ENCODE results near the gene CYP46A1.

Gene CYP46A1

DNA sequence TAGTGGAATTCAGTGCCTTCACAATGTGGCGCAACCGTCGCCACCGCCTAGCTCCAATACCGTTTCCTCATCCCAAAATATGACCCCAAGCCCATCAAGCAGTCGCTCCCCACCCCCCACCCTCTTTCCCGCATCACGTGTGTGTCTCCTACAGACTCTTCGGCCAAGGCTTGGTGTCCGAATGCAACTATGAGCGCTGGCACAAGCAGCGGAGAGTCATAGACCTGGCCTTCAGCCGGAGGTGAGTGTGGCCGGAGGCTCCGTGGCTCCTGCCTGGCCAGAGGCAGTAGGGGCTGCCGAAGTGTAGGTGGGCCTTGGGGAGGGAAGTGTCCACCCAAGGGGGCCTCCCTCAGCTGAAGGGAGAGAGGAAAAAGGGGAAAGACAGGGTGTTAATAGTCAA is 15.8 kb downstream of the CYP46A1 start:
- ChIA-PET POLR2A (ENCODE audit: low non-redundant PET) (no interaction called here), CTCF (no interaction called here)
- H3K27ac ChIP-seq, result no peak overlapping the region
- TF ChIP-seq CTCF (conservative IDR thresholded peaks at IDR 0.05; ENCODE audit: low read depth), result no peak
- no peak for DNase-seq (ENCODE audit: low spot score)

DNA sequence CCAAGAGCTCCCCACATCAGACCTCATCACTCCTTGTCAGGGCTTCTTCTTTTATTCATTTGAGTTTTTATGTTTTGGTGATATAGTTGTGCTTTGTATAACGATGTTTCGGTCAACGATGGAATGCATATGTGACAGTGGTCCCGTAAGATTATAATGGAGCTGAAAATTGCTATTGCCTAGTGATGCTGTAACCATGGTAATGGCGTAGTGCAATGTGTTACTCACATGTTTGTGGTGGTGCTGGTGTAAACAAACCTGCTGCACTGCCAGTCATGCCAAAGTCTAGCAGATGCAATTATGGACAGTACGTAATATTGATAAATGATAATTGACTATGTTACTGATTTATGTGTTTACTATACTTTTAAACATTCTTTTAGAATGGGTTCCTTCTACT is 16.3 kb downstream of the CYP46A1 start:
- no peak overlapping the region for H3K27ac ChIP-seq
- CTCF ChIA-PET, result interaction anchor here (1.1 kb wide), 1 partner anchor 184 kb away, joined by 3 read pairs; no protein-coding TSS in a partner anchor
- DNase-seq (ENCODE audit: low spot score), result no peak
- POLR2A ChIA-PET (ENCODE audit: low non-redundant PET), result no interaction called here
- no peak for TF ChIP-seq CTCF (conservative IDR thresholded peaks at IDR 0.05; ENCODE audit: low read depth)

DNA sequence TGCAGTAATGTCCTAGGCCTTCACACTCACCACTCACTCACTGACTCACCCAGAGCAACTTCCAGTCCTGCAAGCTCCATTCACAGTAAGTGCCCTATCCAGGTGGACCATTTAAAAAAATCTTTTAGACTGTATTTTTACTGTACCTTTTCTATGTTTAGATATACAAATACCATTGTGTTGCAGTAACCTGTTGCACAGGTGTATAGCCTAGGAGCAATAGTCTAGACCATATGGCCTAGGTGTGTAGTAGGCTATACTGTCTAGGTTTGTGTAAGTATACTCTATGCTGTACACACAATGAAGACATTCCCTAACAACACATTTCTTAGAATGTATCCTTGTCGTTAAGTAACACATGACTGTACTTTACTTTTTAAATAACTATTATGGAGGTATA is 17.2 kb downstream of the CYP46A1 start:
- H3K27ac ChIP-seq, result no peak overlapping the region
- ChIA-PET POLR2A (ENCODE audit: low non-redundant PET) (no interaction called here), CTCF (interaction anchor here (0.7 to 1.1 kb wide), 3 partner anchors 13 to 183 kb away, joined by 3 read pairs; no protein-coding TSS in a partner anchor)
- no peak for TF ChIP-seq CTCF (conservative IDR thresholded peaks at IDR 0.05; ENCODE audit: low read depth)
- DNase-seq (ENCODE audit: low spot score), result no peak

DNA sequence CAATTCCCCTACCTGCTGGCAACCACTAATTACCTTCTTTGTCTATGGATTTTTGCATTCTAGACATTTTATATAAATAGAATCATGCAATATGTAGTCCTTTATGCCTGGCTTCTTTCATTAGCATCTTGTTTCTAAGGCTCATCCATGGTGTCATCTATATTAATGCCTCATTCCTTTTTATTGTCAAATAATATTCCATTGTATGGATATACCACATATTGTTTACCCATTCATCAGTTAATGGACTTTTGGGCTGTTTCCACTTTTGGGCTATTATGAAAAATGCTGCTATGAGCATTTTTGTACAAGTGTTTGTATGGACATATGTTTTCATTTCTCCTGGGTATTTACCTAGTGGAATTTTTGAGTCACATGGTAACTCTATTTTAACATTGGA is 18.0 kb downstream of the CYP46A1 start:
- DNase-seq (ENCODE audit: low spot score), result no peak
- ChIA-PET CTCF (interaction anchor here (1.0 kb wide), 1 partner anchor 14 kb away, joined by 3 read pairs; no protein-coding TSS in a partner anchor), POLR2A (ENCODE audit: low non-redundant PET) (no interaction called here)
- TF ChIP-seq CTCF (conservative IDR thresholded peaks at IDR 0.05; ENCODE audit: low read depth), result no peak
- H3K27ac ChIP-seq, result no peak overlapping the region

- ChIA-PET POLR2A (ENCODE audit: low non-redundant PET) (no interaction called here), CTCF (no interaction called here)
- TF ChIP-seq CTCF (conservative IDR thresholded peaks at IDR 0.05; ENCODE audit: low read depth), result no peak
- no peak for DNase-seq (ENCODE audit: low spot score)
- no peak overlapping the region for H3K27ac ChIP-seq
Observed at GRCh38 chr14:99703381-99703780, 19.3 kb downstream of the CYP46A1 start.

DNA sequence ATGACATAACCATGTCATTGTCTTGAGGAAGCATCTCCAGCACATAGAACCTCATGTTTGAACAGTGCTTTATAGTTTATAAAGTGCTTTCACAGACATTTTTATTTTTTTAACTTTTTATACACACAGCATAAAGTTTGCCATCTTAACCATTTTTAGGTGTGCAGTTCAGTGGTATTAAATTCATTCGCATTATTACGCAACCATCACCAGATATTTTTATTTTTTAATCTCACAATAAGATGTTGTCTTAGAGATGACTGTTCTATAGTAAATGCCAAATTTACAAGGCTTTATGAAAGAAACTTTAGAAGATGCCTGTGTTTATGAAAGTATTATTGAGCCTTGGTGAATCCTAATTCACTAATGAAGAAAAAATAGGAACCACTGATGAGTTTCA is 19.9 kb downstream of the CYP46A1 start:
- no peak overlapping the region for H3K27ac ChIP-seq
- CTCF ChIA-PET, result no interaction called here
- POLR2A ChIA-PET (ENCODE audit: low non-redundant PET), result no interaction called here
- TF ChIP-seq CTCF (conservative IDR thresholded peaks at IDR 0.05; ENCODE audit: low read depth), result no peak
- no peak for DNase-seq (ENCODE audit: low spot score)

All from RWPE1 (cell line).